GM21576 (cell line): Measurements from ENCODE around the gene PRKCH.

Experiments
- ATAC-seq: cut with Tn5 transposase; IDR thresholded peaks from one replicate; pipeline ENCODE4 v1.9.1; 2021; ENCODE audit warnings: mild to moderate bottlenecking, moderate library complexity; ENCODE audit not compliant: unreplicated experiment

Gene PRKCH

DNA sequence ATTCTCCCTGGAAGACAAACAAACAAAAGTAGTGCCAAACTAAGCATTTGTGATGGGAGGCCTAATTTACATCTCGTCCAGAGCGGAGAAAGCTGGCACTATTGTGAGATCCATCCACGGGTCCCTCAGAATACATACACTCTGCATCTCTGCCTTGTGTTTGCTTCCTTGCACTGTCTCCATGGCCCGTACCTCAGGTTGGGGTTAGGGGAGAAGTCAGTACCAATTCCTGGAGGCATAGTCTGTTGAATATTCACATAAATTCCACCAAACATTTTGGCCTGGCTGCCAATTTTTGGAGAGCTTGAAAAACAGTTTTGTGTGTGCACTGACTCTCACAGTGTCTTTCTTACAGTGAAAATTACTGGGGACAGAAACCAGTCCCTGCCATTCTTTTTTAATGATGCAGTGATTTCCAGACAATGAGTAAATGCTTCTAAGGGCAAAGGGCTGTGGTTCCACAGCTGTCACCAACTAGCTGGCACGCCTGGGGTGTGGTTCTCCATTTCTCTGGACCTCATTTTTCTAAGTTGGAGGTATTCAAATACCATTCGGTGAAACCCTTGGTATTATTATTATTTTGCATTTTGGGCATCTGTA lies 254.3 kb downstream of the PRKCH start:
- no peak for ATAC-seq

- no peak for ATAC-seq
Measured at GRCh38 chr14:61577506-61577931, 256.1 kb downstream of the PRKCH start.

GRCh38 chr14:61578745-61579144 lies 257.4 kb downstream of the PRKCH start:
- ATAC-seq = no peak

GRCh38 chr14:61581340-61581739 lies 260.0 kb downstream of the PRKCH start:
- no peak for ATAC-seq

- no peak for ATAC-seq
Measured at GRCh38 chr14:61581955-61582615, 260.7 kb downstream of the PRKCH start.

DNA sequence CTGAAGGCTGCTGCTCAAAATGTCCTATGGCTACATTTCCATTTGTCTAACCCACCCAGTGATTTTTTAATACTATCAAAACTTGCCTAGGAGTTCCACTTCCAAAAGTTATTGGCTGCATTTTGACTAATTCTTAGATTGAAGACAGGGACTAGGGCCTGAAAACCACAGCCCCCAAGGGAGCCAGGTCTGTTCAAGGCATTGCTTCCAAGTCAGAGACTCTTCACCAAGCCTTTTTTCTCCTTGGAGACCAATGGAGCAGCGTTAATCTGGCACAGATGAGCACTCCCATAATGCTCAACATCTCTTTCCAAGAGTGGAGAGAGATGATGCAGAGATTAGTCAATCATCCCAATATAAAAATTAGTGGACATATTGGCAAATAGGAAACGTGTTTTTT lies 261.4 kb downstream of the PRKCH start:
- ATAC-seq = no peak

DNA sequence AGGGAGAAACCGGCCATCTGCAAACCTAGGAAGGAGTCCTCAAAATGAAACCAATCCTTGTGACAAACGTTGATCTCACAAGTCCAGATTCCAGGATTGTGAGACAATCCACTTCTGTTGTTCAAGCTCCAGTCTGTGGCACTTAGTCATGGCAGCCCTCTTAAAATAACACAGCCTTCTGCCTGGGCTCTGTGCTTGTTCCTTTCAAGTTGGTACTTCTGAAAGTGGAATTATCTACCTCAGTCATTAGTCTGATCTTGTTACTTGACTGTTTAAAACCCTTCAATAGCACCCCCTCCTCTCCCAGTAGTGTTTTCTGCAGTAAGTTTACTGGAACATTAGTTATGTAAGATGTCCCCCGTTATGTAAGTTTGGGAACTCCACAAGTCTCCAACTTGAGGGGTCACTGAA lies 263.0 kb downstream of the PRKCH start:
- no peak for ATAC-seq

DNA sequence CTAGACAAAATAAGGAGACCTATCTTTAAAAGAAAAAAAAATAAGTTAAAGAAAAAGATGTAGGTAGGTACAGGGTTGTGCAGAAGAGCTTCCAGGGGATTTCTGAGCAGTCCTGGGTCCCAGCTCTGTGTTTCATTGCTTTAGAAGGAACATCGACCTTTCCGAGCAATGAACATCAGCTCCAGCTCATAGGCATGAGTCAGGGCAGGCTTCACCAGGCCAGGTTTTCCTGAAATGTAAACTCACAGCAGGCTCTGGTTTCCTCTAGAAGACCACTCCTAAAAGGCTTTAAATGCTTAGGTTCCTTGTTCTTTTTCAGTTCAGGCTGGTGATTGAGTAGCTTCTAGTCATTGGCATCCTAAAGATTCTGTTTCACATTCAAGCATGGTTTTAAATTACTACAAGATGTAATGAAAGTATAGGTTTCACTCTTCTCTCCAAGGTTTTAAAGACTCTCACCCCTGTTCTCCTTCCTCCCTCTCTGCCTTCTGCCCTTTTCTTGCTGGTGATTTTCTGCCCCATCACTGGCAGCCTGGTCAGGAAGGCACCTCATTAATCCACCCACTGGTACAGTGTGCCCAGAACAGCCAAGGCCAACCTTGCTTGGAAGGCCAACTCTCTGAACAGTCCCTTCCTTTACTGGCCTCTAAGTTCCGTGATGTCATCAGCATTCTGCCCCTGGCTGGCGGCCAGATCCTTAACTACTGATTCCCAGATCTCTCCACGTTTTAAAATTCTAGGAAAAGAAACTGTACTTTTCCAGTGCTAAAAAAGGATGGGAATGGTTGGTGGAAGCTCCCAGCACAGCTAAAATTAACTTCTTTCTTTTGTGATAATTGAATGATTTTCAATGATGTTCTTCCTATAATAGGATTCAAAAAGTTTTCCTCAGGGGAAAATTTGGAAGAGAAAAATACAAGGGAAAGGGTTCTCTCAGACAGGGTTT lies 264.5 kb downstream of the PRKCH start:
- ATAC-seq = no peak

DNA sequence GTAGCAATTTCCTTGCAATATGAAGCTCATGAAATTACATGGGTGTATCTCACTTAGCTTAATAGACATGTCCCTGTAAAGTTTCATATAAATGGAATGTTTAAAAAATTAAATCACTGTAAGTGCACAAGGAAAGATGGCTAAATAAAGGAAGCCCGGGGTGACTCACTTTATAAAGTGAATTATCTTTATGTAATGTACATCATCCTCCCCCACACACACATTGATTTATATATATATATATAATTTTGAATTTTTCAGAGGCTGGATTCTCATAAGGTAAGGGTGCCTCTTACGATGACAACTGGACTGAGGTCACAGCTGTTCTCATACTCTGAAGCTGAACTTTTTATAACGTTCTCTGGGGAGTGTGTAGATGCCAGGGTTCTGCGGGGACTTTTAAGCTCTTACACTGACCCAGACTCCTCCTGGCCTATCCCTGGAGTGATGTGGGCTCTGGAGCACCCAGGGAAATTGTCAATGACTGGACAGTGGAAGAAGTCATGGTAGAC lies 265.2 kb downstream of the PRKCH start:
- ATAC-seq = no peak

GRCh38 chr14:61587081-61587713 lies 265.8 kb downstream of the PRKCH start:
- no peak for ATAC-seq

- no peak for ATAC-seq
Measured at GRCh38 chr14:61588419-61588901, 267.1 kb downstream of the PRKCH start.

DNA sequence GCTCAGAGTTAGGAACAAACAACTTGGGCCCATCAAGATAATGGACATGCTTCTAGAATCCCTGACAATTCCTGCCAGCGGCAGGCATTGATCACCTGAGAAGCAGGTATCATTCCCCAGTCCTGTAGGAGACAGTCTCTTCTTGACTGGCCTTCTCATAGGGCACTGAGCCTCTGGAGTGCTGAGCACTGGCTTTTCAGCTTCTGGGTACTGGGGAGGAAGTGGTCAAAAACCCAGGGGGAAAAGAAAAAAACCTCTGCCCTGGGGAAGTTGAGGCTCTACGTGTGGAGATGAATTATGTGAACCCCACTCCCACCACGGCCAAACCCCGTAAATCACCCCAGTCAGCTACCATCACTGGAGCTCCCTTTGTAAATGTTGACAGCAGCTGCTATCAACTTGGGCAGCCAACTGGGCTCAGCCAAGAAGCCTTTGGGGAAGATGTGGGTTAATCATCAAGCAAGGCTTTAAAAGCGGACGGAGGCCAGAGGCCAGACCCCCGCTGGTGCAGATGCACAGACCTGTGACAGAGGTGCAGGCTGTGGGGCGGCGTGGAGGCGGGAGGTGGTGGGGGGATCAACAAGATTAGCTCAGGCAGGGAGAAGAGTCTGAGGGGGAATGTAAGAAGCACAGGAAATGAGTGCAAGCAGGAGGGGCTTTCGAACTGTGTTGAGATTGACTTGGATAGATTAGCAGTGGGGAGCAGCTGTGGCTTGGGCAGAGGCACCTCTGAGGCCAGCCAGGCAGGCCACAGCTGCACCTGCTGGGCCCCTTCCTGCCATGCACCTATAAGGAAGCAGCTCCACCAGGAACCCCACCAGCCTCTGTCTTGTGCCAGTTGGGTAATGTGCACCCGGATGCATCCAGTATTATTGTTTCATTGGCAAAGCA lies 268.6 kb downstream of the PRKCH start:
- ATAC-seq = no peak

GRCh38 chr14:61591862-61592261 lies 270.5 kb downstream of the PRKCH start:
- no peak for ATAC-seq

GRCh38 chr14:61593330-61593729 lies 272.0 kb downstream of the PRKCH start:
- ATAC-seq = no peak

DNA sequence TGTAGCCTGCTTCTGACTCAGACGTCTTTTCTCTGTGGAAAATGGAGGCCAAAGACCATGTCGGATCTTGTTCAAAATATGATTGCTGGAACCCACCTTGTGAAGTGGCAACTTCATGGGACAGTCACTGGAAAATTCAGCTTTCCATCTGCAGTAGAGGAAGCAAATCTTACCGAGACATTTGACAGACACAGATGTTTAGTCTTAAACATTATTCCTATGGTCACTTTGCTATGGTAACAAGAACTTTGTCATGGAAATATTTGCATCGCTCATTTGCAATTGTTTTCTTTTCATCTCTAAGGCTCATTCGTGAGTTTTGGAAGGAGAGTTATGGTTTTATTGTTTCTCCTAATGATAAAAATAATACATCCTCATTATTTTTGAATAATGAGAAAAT lies 275.6 kb downstream of the PRKCH start:
- ATAC-seq = no peak

- ATAC-seq = no peak
Measured at GRCh38 chr14:61598980-61599379, 277.6 kb downstream of the PRKCH start.

DNA sequence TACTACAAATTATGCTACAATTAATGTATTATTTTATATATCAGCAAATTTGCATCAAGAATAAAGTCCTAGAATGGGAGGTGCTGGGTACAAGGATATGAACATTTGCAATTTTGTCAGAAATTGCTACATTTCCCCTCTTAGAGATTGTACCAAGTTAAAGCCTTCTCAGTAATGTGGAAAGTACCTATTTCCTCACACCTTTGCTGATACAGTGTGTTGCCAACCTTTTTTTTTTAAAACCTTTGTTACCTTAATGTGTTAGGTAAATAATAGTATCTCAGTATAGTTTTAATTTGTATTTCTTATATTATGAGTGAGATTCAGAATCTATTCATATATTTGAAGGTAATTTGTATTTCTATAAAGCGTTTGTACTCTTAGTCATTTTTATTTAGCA lies 278.6 kb downstream of the PRKCH start:
- no peak for ATAC-seq
